GM19025 (cell line): ENCODE results near the gene GYG1.

Experiments
- ATAC-seq: cut with Tn5 transposase; IDR thresholded peaks from one replicate; pipeline ENCODE4 v1.9.1; 2021; ENCODE audit warnings: mild to moderate bottlenecking, low read depth, moderate library complexity; ENCODE audit not compliant: unreplicated experiment

The GYG1 gene

DNA sequence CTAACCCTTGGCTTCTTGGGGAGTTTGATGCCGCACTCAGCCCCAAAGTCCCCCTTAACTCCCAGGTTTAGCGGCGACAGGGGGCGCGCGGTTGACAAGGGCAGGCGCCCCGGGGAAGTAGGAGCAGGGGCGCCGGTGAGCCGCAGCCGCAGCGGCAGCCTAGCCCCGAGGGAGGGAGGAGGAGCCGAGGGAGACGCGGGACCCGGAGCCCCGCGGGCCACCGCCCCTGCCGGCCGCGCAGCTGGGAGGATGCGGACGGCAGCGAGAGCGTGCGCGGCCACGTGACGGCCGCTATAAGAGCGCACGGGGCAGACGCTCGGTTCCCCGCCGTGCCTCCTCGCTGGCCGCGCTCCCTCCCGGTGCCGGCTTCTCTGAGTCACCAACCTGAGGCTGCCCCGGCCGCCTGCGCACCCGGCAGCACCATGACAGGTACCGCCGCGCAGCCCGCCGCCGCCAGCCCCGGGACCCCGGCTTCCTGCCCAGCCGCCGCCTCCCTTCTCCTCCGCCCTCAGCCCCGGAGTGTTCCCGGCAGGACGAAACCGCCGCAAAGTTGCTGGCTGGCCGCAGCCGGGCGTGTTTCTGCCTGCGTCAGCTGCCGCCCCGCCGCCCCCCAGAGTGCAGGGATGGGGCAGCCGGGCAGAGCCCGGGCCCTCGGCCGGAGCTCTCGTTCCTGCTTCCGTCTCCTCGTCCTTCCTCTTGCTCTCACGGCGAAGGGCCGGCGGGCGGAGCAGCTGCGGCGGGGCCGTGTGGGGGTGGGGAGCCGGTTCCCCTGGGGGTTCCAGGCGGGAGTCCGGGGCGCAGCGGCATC lies at the start of gene GYG1:
TSS of gene GYG1 (plus strand) at position 322 of the 808 bp plus-strand sequence. CDS start at position 423, 101 bp downstream.
- ATAC-seq: peak; percentile 81

DNA sequence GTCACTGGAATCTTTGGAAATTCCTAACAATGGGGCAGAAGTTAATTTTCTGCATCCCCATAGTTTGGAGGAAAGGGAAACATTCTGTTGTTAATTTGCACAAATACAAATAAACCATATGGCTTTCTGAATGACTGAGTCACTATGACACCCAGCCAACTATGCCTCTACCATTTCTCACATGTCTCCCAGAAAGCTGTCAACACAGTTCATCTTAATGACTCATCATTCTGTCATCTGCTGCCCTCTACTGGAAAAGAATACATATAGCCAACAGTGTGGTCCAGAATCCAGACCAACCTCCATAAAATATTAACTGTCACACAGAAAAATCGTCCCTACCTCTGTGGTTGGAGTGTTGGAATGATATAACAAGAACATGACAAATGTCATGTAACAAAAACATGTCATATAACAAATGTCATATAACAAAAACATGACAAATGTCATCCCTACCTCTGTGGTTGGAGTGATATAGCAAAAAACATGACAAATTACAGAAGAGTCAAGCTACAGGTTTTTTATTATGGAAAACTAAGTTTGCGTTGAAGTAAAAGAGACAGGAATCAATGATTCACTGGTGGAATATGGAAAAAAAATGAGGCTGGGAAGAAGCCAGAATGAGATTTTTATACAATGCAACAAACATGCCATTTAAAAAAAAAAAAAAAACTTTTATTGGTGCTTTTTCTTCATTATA lies 47.7 kb upstream of the GYG1 start:
- ATAC-seq: peak; percentile 93

DNA sequence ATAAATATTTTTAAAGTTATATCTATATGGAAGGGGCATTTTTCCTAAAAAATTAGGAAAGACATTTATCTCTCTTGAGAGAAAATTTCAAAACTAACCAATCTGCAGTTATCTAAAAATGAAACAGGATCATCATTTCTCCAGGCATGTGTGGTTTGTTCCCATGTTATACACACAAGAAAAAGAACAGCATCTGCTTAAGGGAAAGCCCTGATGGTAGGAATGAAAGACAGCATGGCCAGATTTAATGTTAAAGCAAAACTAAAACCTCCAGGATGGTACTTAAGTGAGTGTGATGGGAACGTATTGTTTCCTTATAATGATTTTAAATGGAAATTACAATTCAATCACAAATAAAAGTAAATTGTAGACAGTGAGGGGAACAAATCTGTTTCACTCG lies 46.2 kb upstream of the GYG1 start:
- no peak for ATAC-seq

DNA sequence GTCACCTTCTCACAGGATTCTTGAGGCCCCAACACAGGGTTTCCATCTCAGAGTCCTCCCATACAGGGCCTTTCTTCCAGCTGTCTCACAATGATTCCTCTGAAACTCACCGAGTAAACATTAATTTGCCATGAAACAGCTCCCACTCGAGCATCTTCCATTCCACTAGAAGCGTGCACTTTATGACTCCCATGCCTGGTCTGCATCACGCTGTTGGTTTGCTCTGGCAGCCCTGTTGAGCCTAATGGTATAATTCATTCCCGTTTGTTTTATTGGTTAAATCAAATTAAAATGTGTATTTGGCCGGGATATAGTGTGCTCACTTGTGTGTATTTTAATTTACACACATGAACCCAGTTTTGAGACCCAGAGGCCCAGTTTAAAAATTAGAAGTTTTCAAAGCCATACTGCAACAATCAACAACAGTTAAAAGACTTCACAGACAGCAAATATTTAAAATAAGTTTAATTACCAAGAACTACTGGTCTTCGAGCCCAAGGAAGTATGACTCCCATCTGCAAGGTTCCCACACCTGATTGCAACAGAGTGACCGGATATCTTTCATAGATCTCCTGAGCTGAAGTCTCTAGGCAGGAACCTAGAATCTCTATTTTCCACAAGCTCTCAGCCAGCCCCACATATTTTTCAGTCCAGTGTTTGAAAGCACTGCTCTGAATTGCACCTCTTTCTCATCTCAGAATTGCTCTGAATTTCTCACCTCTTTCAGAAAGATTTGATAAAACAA lies 42.3 kb upstream of the GYG1 start:
- no peak for ATAC-seq

DNA sequence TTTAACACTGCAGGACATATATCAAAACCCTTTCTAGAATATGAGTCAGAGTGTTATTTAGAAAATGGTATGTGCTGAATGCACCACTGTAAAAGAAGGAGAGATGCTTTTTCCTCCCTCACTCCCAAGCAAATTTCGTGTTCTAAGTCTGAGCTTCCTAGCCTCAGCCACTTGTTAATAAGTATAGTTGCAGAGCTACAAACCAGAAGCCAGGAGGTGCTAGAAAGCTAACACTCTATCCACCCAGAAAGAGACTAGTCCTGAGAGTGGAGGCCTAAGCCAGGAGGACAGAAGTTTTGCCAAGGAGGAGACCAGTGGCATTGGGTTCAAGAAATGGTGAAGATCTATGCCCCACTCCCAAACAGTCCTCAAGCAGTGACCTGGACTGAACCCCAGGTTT lies 40.5 kb upstream of the GYG1 start:
- ATAC-seq: no peak

DNA sequence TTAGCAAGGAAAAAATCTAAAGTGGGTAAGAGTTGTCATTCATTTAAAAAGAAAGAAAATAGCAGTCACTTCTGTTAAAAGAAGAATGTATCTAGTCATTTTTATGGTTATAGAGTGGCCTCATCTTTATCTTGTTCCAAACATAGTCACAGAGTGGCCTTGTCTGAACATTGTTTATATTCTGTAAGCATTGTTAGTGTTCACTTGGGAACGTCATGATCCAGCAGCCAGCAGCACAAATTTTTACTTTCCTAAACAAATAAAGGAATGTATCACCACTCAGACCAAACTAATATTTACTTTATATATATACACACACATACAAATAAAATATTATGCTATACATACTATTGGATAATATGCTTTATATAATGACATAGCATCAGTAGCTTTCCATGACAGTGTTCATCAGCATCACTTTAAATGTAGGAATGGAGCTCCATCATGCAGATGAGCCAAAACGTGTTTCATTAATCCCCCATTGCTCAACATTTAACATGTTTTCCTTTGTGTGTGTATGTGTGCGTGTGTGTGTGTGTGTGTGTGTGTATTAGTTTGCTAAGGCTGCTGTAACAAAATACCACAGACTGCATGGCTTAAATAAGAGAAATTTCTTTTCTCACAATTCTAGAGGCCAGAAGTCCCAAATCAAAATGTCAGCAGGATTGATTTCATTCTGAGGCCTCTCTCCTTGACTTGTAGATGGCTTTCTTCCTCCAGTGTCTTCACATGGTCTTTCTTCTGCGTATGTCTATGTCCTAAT lies 39.6 kb upstream of the GYG1 start:
- ATAC-seq: no peak

DNA sequence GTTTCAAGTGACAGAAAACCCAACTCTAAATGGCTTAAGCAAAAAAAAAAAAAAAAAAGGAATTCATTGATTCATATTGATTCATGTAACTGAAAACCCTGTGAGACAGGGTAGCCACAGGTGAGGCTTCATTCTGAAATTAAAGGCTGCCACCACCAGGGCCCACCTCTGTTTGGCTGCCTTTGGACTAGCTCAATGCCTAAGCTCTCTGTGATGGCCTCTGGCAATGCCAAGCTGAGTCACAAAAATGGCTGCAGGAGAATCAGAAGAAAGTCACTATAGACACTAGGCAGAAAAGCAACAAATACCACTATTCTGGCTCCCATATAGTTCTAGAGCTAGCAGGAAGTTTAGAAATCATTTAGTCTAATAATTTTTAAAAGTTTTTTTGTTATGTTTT lies 38.2 kb upstream of the GYG1 start:
- ATAC-seq: no peak

DNA sequence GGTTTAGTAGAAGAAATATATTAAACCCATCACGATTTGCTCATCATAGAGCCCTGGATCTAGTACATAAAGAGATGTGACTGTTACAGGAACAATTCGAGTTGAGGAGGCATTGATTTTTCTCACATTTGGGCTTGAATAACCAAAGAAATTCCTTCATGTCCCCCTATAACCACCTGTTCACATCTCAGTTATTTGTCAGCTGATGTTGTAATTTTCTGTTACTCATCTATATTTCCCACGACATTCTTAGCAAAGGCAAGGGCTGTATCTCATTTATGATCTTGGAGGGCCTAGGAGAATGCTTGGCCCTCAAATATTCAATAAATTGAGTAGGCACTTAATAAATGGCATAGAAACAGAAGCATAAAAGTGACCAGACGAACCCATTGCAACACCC lies 36.4 kb upstream of the GYG1 start:
- ATAC-seq: no peak

DNA sequence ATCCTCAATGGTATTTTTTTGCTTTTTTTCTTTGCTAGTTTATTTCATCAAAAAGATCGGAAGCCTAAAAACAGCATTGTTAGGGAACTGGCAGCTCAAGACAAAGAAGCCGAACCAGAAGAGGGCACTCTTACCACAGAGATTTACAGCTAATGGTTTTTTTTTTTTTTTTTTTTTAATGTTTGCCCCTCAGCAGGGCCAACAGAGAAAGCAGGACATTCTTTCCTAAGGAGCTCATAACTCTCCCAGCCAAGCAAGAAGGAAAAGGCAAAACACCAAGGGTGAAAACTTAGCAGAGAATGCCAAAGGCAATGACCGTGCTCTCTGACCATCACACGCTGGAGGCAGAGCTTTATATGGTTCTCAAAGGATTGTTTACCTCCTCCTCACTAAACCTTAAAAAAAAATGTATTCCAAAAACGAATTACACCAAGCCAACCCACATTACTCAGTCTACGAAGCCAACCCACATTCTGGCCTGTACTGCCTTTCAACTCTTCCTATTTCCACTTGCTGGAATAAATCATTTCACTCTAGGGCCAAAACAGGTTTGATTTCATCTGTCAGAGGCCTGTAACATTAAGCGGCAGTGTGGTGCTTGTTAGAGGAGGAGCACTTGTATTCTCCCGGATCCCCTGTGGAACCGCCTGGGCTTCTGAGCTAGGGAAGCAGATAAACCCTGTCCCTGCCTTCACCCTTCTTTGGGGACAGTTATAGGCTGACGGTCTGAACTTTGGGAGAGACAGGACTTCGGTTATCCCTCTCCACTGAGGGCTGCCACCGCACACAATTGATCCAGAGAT lies 35.6 kb upstream of the GYG1 start:
- ATAC-seq: no peak

DNA sequence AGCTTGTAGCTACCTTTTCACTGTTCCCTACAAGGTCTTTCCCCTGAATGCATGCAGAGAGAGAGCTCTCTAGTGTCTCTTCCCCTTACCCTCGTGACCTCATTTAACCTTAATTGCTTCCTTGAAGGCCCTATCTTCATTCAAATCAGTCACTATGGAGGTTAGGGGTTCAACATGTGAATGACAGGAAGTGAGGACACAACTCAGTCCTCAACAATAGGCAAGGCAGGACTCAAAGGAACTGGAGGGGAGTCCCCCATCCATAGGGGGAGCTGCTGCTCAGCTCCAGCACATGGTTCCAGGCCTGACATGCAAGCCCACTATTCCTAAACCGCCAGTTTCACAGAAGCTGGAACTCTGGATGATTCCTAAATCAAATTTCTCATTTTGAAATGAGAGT lies 33.8 kb upstream of the GYG1 start:
- ATAC-seq: no peak

DNA sequence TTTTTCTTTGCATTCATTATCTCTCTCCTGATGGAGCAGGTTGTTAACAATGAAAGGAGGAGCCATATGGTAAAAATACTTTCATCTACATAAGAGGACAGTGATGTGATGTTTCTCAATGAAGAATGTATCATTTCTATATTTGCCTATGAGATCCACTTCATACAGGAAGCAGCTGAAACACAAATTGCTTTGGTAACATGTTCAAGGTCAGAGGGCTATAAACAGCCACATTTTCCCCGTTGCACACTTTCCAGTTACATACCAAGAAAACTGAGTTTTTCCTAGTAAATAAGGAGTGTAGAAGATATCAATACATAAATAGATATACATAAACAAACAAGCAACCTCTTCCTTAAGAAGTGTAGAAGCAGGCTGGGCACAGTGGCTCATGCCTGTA lies 32.6 kb upstream of the GYG1 start:
- ATAC-seq: no peak

DNA sequence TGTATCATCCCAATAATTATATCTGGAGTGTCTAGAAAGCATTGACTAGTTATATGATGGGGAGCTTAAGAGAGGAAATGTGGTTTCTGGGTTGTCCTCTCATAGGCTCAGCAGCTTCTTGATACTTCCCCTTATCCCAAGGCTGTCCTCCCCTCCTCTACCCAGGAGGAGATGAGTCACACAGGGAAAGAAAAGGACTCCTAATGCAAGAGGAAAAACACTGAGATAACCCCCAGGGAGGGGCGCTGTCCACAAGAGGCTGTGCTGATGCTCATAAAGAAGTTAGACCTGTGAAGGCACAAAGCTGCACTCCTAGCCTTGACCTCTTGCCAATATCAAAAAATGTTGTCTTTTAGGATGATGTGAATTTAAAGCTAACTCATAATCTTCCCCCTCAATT lies 28.8 kb upstream of the GYG1 start:
- ATAC-seq: no peak

DNA sequence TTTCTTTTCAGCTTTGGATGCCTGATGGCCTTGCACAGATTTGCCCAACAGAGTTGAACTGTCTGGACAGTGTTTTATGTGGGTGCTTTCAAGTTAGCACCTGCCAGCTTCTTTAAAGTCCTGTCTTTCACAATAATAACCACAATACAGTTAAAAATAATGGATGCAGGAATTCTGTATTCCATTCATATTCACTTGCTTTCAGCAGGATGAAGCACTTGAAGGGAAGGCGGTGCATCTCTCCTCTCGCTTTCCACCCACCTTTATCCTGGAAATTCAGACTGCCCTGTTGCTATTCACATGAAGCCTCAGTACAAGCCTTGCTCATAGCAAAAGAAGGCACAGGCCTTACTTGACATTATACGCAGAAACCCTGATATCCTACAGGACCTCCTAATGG lies 26.5 kb upstream of the GYG1 start:
- ATAC-seq: no peak

DNA sequence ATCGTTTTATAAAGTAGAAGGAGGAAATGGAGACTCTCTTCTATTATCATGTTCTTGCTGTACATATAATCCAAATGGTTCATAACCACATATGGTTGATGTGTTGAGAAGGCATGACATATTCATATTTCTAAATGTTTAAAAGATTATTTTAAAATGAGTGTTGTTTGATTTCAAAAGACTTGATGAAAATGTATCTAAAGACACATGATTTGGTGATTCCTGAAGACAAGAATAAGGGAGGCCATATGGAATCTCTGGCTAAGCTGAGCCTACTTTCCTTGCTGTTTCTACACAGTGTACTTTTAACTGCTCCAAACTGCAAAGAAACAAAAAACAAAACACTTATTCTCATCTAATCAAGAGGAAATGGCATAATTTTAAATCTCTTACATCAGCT lies 23.0 kb upstream of the GYG1 start:
- ATAC-seq: no peak

DNA sequence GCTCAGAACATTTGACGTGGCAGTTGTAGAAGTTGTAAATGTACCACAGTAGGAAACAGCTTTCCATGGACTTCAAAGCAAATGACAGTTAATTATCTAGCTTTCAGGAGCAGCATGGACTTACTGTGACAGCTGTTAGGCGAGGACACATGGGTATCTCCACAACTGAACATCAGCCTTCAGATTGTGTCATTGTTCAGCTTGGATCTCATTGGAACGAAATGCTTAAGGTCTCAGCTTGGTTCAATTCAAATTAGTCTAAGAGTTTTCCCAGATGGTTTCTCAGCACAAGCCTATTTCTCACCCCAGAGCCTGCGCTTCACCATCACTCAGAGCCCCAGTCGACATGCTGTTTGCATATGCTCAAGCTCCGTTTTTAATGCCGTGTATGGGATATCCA lies 21.1 kb upstream of the GYG1 start:
- no peak for ATAC-seq

DNA sequence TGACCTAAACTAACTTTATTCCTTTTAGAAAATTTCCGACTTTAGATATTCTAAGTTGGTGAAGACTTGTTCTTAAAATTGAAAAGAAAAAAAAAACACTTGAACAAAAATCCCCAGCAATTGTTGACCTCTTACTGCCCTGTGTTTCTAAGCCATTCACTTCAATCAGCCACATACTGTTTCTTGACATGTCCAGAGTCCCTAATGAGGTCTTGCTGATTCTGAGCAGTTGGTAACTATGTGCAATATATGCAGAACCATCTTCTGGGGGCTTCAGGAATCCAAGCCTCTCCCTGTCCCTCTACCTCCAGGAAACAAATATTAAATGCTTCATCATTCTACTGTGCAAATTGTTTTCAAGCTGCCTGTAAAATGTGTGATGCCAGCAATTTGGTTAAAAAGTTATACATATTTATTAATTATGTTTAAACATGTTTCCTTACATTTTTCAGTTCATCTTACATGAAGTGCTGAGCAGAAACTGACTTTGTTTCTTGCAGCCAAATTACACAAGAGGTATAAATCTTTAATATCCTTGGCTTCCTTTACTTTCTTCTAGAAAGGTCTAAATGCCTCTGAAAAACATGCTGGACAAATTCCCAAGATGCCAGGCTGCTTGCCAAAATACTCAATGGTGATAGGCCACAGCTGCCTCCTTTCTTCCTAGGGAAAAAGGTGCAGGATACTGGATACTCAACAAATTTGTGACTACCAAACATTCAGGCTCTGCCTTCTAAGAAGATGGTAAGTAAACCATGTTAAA lies 19.8 kb upstream of the GYG1 start:
- ATAC-seq: no peak

DNA sequence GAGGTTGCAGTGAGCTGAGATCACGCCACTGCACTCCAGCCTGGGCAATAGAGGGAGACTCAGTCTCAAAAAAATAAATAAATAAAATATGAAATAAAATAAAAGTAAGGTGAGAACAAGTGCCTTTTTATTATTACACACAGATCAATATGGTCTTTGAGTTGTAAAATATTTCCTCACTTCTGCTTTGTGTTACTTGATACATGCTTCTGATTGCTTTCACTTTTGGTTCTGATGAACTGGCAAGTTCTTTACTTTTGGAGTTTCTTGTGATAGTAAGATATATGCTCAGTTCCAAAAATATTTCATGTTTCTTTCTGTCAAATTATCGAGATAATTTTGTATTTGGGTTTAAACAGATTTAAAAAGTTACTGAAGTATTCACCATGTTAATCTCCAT lies 16.6 kb upstream of the GYG1 start:
- ATAC-seq: no peak

DNA sequence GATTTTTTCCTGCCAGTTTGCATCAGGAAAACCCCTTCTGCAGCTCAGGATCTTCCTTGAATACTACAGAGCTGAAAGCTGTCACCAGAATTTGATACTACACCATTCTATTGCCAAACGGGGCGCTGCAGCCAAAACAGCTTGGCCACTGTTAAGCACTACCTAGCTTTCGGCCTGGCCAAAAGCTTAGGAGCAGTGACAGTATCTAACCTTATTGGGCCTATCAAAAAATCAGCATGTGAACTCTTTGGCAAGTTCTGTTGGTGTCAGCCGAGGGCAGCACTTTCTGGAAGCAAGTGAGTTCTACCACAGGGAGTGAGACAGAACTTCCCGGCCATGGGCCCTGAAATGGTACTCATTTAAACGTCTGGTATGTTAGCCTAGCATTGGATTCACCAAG lies 16.1 kb upstream of the GYG1 start:
- ATAC-seq: no peak

DNA sequence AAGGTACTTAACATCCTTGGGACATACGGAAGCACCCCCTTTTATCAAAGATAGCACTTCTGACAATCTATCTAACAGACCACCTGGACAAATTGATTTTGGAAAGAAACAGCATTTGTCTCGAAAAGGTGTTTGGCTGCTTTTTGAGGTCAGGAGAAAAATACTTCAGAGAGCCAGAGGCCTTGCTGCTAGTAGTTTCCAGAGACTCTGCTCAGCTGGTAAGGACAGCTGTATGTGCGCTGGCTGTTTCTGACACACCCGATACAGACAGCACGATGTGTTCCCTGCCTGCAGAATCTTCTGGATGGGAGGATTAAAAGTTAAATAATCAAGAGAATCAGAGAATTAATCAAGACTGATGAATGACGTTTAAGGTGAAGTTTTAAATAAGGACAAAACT lies 15.6 kb upstream of the GYG1 start:
- no peak for ATAC-seq
